COLO829 (cell line): ENCODE results near the gene SRD5A3.

ENCODE experiments used
- DNase-seq: peaks from one replicate; pipeline ENCODE4 v3.0.0; 2012; ENCODE audit warnings: low spot score

SRD5A3 gene

GRCh38 chr4:55345980-55346850 lies at the start of gene SRD5A3:
TSS of gene SRD5A3 (plus strand) at chr4:55346242. CDS start at chr4:55346337, 95 bp downstream.
- DNase-seq: peak; percentile 76

GRCh38 chr4:55297346-55297745 lies 48.7 kb upstream of the SRD5A3 start:
- DNase-seq: no peak

GRCh38 chr4:55303760-55304165 lies 42.3 kb upstream of the SRD5A3 start:
- DNase-seq: no peak

GRCh38 chr4:55304303-55304702 lies 41.7 kb upstream of the SRD5A3 start:
- DNase-seq: no peak

GRCh38 chr4:55308071-55308470 lies 38.0 kb upstream of the SRD5A3 start:
- DNase-seq: no peak

- DNase-seq: no peak
Observed at GRCh38 chr4:55311792-55312488, 34.1 kb upstream of the SRD5A3 start.

- no peak for DNase-seq
Observed at GRCh38 chr4:55312489-55313101, 33.4 kb upstream of the SRD5A3 start.

- no peak for DNase-seq
Observed at GRCh38 chr4:55314141-55314820, 31.8 kb upstream of the SRD5A3 start.

GRCh38 chr4:55318175-55319129 lies 27.6 kb upstream of the SRD5A3 start:
- DNase-seq: no peak

- peak; percentile 60 for DNase-seq
Observed at GRCh38 chr4:55321707-55322264, 24.3 kb upstream of the SRD5A3 start.

- no peak for DNase-seq
Observed at GRCh38 chr4:55323375-55323774, 22.7 kb upstream of the SRD5A3 start.

- DNase-seq: no peak
Observed at GRCh38 chr4:55326629-55327028, 19.4 kb upstream of the SRD5A3 start.

GRCh38 chr4:55329012-55329411 lies 17.0 kb upstream of the SRD5A3 start:
- DNase-seq: no peak

- no peak for DNase-seq
Observed at GRCh38 chr4:55330241-55330640, 15.8 kb upstream of the SRD5A3 start.

- DNase-seq: no peak
Observed at GRCh38 chr4:55336138-55337034, 9.7 kb upstream of the SRD5A3 start.

- no peak for DNase-seq
Observed at GRCh38 chr4:55337944-55338343, 8.1 kb upstream of the SRD5A3 start.

- DNase-seq: no peak
Observed at GRCh38 chr4:55338486-55338885, 7.6 kb upstream of the SRD5A3 start.

GRCh38 chr4:55340266-55340665 lies 5.8 kb upstream of the SRD5A3 start:
- DNase-seq: no peak

- DNase-seq: no peak
Observed at GRCh38 chr4:55343887-55344286, 2.2 kb upstream of the SRD5A3 start.

GRCh38 chr4:55345054-55345453 lies 988 bp upstream of the SRD5A3 start:
- DNase-seq: no peak
